Endometrial microvascular endothelial cells (primary cell): ENCODE results near the gene TMEM187. TPM values are rescaled to one million over a fixed set of nuclear protein-coding genes. Genes with fewer than 3 reads are reported as not detected.

Source experiments
- in situ Hi-C: cut with HindIII; loops from 2 replicates; pipeline ENCODE4 v1.10.0; 2017; ENCODE audit warnings: low sequenced_read_pairs, low pct_unique_long_range_greater_than_20kb; ENCODE audit errors: inconsistent ontology term
- total RNA-seq: library from RNA; depleted of rRNA; stranded (reverse); fragments of >200 nt; gene quantifications from one replicate; pipeline ENCODE4 v1.2.3, GENCODE V29; 2015; ENCODE audit errors: inconsistent ontology term

TMEM187 gene
- total RNA-seq, 1 donor from 2014 or later: 9.8 TPM

GRCh38 chrX:153951683-153952372 is 20.7 kb upstream of the TMEM187 start:
- in situ Hi-C loops: no loop called here

- in situ Hi-C loops: no loop called here
These were observed 20.1 kb upstream of the TMEM187 start for GRCh38 chrX:153952373-153953026.

- in situ Hi-C loops: no loop called here
These were observed 19.2 kb upstream of the TMEM187 start for GRCh38 chrX:153953342-153953830.

GRCh38 chrX:153953892-153954557 is 18.5 kb upstream of the TMEM187 start:
- in situ Hi-C loops: no loop called here

GRCh38 chrX:153954558-153955227 is 17.9 kb upstream of the TMEM187 start:
- in situ Hi-C loops: no loop called here

GRCh38 chrX:153955228-153955732 is 17.3 kb upstream of the TMEM187 start:
- in situ Hi-C loops: no loop called here

- in situ Hi-C loops: no loop called here
These were observed 16.3 kb upstream of the TMEM187 start for GRCh38 chrX:153956044-153956907.

GRCh38 chrX:153957224-153957623 is 15.3 kb upstream of the TMEM187 start:
- in situ Hi-C loops: no loop called here

GRCh38 chrX:153958605-153959004 is 13.9 kb upstream of the TMEM187 start:
- in situ Hi-C loops: no loop called here

- in situ Hi-C loops: no loop called here
These were observed 12.9 kb upstream of the TMEM187 start for GRCh38 chrX:153959649-153960048.

- in situ Hi-C loops: no loop called here
These were observed 12.5 kb upstream of the TMEM187 start for GRCh38 chrX:153960077-153960476.

- in situ Hi-C loops: no loop called here
These were observed 11.8 kb upstream of the TMEM187 start for GRCh38 chrX:153960786-153961185.

- in situ Hi-C loops: no loop called here
These were observed 11.3 kb upstream of the TMEM187 start for GRCh38 chrX:153961292-153961691.

GRCh38 chrX:153963546-153963945 is 9.0 kb upstream of the TMEM187 start:
- in situ Hi-C loops: no loop called here

GRCh38 chrX:153964105-153964504 is 8.4 kb upstream of the TMEM187 start:
- in situ Hi-C loops: no loop called here

GRCh38 chrX:153965406-153965805 is 7.1 kb upstream of the TMEM187 start:
- in situ Hi-C loops: no loop called here

GRCh38 chrX:153966283-153966688 is 6.3 kb upstream of the TMEM187 start:
- in situ Hi-C loops: no loop called here

- in situ Hi-C loops: no loop called here
These were observed 5.6 kb upstream of the TMEM187 start for GRCh38 chrX:153966841-153967535.
